HCT116 (cell line): Measurements from ENCODE around the gene INTS6. TPM values are rescaled to one million over a fixed set of nuclear protein-coding genes. Genes with fewer than 3 reads are reported as not detected.

Source experiments
- ATAC-seq: fragments of 200-7000 bp; cut with Tn5 transposase; 2 replicates; pipeline ENCODE4 v1.9.1; 2020; ENCODE audit warnings: mild to moderate bottlenecking, moderate library complexity
- Bru-seq: library from RNA; stranded (reverse); fragments of 400-500 nt; gene quantifications from one replicate; lab custom pipeline; 2021; lab: Mats Ljungman, UMichigan
- BruChase-seq, 2 experiments: library from RNA; stranded (reverse); fragments of 400-500 nt; gene quantifications; one replicate each; lab custom pipeline; 2021; lab: Mats Ljungman, UMichigan
- BruUV-seq: library from RNA; stranded (reverse); fragments of 400-500 nt; replicated peaks from 2 replicates; lab custom pipeline; 2021; lab: Mats Ljungman, UMichigan
- CTCF ChIA-PET: fragments of 300-600 bp; sonication (Branson Sonifier 250); formaldehyde crosslinking; loops from one replicate; lab custom pipeline; 2021; ENCODE audit warnings: antibody characterized with exemption; lab: Charles Lee
- POLR2A ChIA-PET: fragments of 300-600, 350-600 bp; sonication (Branson Sonifier 250); formaldehyde crosslinking; loops from one replicate; lab custom pipeline; 2021; ENCODE audit warnings: antibody characterized with exemption; lab: Charles Lee
- RAD21 ChIA-PET, 2 experiments: fragments of 300-600 bp; sonication (Branson Sonifier 250); formaldehyde crosslinking; loops; one replicate each; lab custom pipeline; 2023; ENCODE audit warnings: low total read pairs in 2 of 2; ENCODE audit not compliant: uncharacterized antibody in 2 of 2, unreplicated experiment in 2 of 2, low non-redundant PET in 1 of 2; lab: Charles Lee
- DNase-seq: peaks from one replicate; pipeline ENCODE4 v3.0.0-alpha.2; 2010; ENCODE audit warnings: low read depth, low spot score
- H2AFZ ChIP-seq: fragments of 200-600 bp; shearing (Covaris generic), sonication (generic); 2 replicates; pipeline ENCODE4 v1.6.1; 2017; ENCODE audit warnings: low read depth, mixed run types, mixed read lengths, antibody characterized with exemption, low read length; ENCODE audit not compliant: poor library complexity, severe bottlenecking
- H3K27ac ChIP-seq: 2 replicates; pipeline ENCODE4 v1.5.1; 2012; ENCODE audit warnings: low read depth, low read length
- H3K27me3 ChIP-seq: fragments of 200-600 bp; sonication (generic); 2 replicates; pipeline ENCODE4 v1.6.1; 2016; ENCODE audit warnings: mixed run types, low read length, mixed read lengths; ENCODE audit not compliant: insufficient read depth
- H3K36me3 ChIP-seq, 2 experiments: fragments of 200-500 bp in 1 of 2; fragments of 200-600 bp in 1 of 2; sonication (Bioruptor generic) in 1 of 2; sonication (generic) in 1 of 2; 2 replicates each; pipeline versions ENCODE4 v1.5.1 to v1.6.1; 2014 to 2016; ENCODE audit warnings: low read length in 2 of 2, inconsistent platforms in 1 of 2, mixed read lengths in 1 of 2, mixed run types in 1 of 2; ENCODE audit not compliant: insufficient read depth in 2 of 2, control insufficient read depth in 1 of 2
- H3K4me1 ChIP-seq, 2 experiments: fragments of 200-600 bp in 1 of 2; sonication (generic) in 1 of 2; 2 replicates each; pipeline versions ENCODE4 v1.5.1 to v1.6.1; 2012 to 2017; ENCODE audit warnings: low read length in 2 of 2, inconsistent platforms in 1 of 2, mild to moderate bottlenecking in 1 of 2, mixed read lengths in 1 of 2, mixed run types in 1 of 2, moderate library complexity in 1 of 2; ENCODE audit not compliant: insufficient read depth in 2 of 2, control insufficient read depth in 1 of 2
- H3K4me2 ChIP-seq: fragments of 200-600 bp; sonication (generic); 2 replicates; pipeline ENCODE4 v1.6.1; 2017; ENCODE audit warnings: mixed run types, low read length, mixed read lengths
- H3K4me3 ChIP-seq, 2 experiments: fragments of 200-600 bp in 1 of 2; sonication (generic) in 1 of 2; replicated peaks in 1 of 2; 2 replicates each; pipeline ENCODE4 v1.5.1; 2011 to 2016; ENCODE audit warnings: low read length in 2 of 2, control low read depth in 1 of 2, low read depth in 1 of 2, mild to moderate bottlenecking in 1 of 2, mixed read lengths in 1 of 2, mixed run types in 1 of 2
- H3K79me2 ChIP-seq: fragments of 200-600 bp; sonication (generic); 2 replicates; pipeline ENCODE4 v1.6.1; 2017; ENCODE audit warnings: mild to moderate bottlenecking, mixed run types, low read length, moderate library complexity, mixed read lengths; ENCODE audit not compliant: insufficient read depth
- H3K9ac ChIP-seq: fragments of 200-600 bp; sonication (generic); 2 replicates; pipeline ENCODE4 v1.6.1; 2016; ENCODE audit warnings: low read length, mixed read lengths
- H3K9me2 ChIP-seq: fragments of 200-600 bp; sonication (generic), shearing (Covaris generic); 2 replicates; pipeline ENCODE4 v1.6.1; 2017; ENCODE audit warnings: mixed run types, mild to moderate bottlenecking, moderate library complexity; ENCODE audit not compliant: insufficient read depth
- H3K9me3 ChIP-seq, 2 experiments: fragments of 200-500 bp in 1 of 2; fragments of 200-600 bp in 1 of 2; sonication (Bioruptor generic) in 1 of 2; sonication (generic) in 1 of 2; 2 replicates each; pipeline ENCODE4 v1.6.1; 2014 to 2017; ENCODE audit warnings: low read length in 2 of 2, mixed read lengths in 2 of 2, inconsistent platforms in 1 of 2, low read depth in 1 of 2, mild to moderate bottlenecking in 1 of 2, mixed run types in 1 of 2, moderate library complexity in 1 of 2; ENCODE audit not compliant: control insufficient read depth in 1 of 2, insufficient read depth in 1 of 2
- H4K20me1 ChIP-seq: fragments of 200-600 bp; sonication (generic), shearing (Covaris generic); 2 replicates; pipeline ENCODE4 v1.6.1; 2017; ENCODE audit warnings: mixed run types, mild to moderate bottlenecking, moderate library complexity; ENCODE audit not compliant: insufficient read depth
- CEBPB ChIP-seq: IDR thresholded peaks from 2 replicates; pipeline ENCODE4 v1.6.1; 2012; ENCODE audit warnings: low read depth
- CTCF ChIP-seq, 3 experiments: fragments of 200-600 bp in 1 of 3; sonication (generic) in 1 of 3; IDR thresholded peaks in 2 of 3; conservative IDR thresholded peaks in 1 of 3; 2 replicates each; pipeline ENCODE4 v1.5.1; 2012 to 2017; ENCODE audit warnings: low read depth in 2 of 3, low read length in 2 of 3, antibody characterized with exemption in 1 of 3, borderline replicate concordance in 1 of 3, control low read depth in 1 of 3, mild to moderate bottlenecking in 1 of 3, mixed read lengths in 1 of 3, mixed run types in 1 of 3, moderate library complexity in 1 of 3; ENCODE audit not compliant: insufficient read depth in 1 of 3
- ELF1 ChIP-seq: IDR thresholded peaks from 2 replicates; pipeline ENCODE4 v1.6.1; 2012; ENCODE audit warnings: low read depth, borderline replicate concordance
- EZH2 ChIP-seq: fragments of 200-600 bp; sonication (generic); IDR thresholded peaks from 2 replicates; pipeline ENCODE4 v1.6.1; 2017; ENCODE audit warnings: antibody characterized with exemption, mixed run types
- EZH2phosphoT487 ChIP-seq: fragments of 200-600 bp; IDR thresholded peaks from 2 replicates; pipeline ENCODE4 v1.6.1; 2018; ENCODE audit warnings: antibody characterized with exemption, borderline replicate concordance
- JUND ChIP-seq: IDR thresholded peaks from 2 replicates; pipeline ENCODE4 v1.6.1; 2012
- POLR2A ChIP-seq: IDR thresholded peaks from 2 replicates; pipeline ENCODE4 v1.7.0; 2011; ENCODE audit warnings: borderline replicate concordance; ENCODE audit not compliant: insufficient read depth, insufficient read length; ENCODE audit errors: extremely low read depth
- POLR2AphosphoS5 ChIP-seq: IDR thresholded peaks from 2 replicates; pipeline ENCODE4 v1.6.1; 2011; ENCODE audit warnings: mild to moderate bottlenecking, low read depth, low read length, moderate library complexity
- SP1 ChIP-seq: IDR thresholded peaks from 2 replicates; pipeline ENCODE4 v1.6.1; 2012; ENCODE audit warnings: low read depth
- SRF ChIP-seq: IDR thresholded peaks from 2 replicates; pipeline ENCODE4 v1.6.1; 2012; ENCODE audit warnings: low read depth
- YY1 ChIP-seq: IDR thresholded peaks from 2 replicates; pipeline ENCODE4 v1.6.1; 2011; ENCODE audit warnings: low read length, low read depth, moderate library complexity, mild to moderate bottlenecking; ENCODE audit not compliant: insufficient replicate concordance; ENCODE audit errors: extremely low read depth
- ZBTB33 ChIP-seq: IDR thresholded peaks from 2 replicates; pipeline ENCODE4 v1.6.1; 2011; ENCODE audit warnings: mild to moderate bottlenecking, low read length, moderate library complexity; ENCODE audit not compliant: insufficient replicate concordance; ENCODE audit errors: extremely low read depth
- ZFX ChIP-seq: fragments of 450-650 bp; IDR thresholded peaks from 2 replicates; pipeline ENCODE4 v1.6.1; 2017
- intact Hi-C: fragments of 100-400 bp; cut with micrococcal nuclease; formaldehyde crosslinking; loops from 2 replicates; pipeline ENCODE4 v1.10.0; 2022
- long read RNA-seq: library from polyadenylated mRNA; unstranded; transcript quantifications from one replicate; pipeline ENCODE4 v2.0.0, GENCODE V29; 2021; ENCODE audit not compliant: unreplicated experiment
- polyA plus RNA-seq: library from polyadenylated mRNA; unstranded; fragments of >200 nt; gene quantifications from 2 replicates; pipeline ENCODE4 v1.2.1, GENCODE V29; 2012; ENCODE audit warnings: missing spikeins
- total RNA-seq: library from RNA; stranded (reverse); gene quantifications from one replicate; pipeline ENCODE4 v1.2.1, GENCODE V29; 2021; ENCODE audit not compliant: unreplicated experiment

Gene INTS6
- total RNA-seq (44.7 TPM), Bru-seq, nascent RNA (percentile 89 among the genes with signal in this experiment), BruChase-seq, experiment 1, labeled RNA remaining after a 6-hour chase (percentile 79 among the genes with signal in this experiment), BruChase-seq, experiment 2, labeled RNA remaining after a 2-hour chase (percentile 86 among the genes with signal in this experiment)
- 20.6 and 31.7 TPM in 2 replicates for polyA plus RNA-seq
- long read RNA-seq, full-length matches to known transcripts: 82 of 122 reads
- long read RNA-seq, partial matches to known transcripts: 18 of 122 reads
- long read RNA-seq, other reads (novel, unspliced or antisense): 22 of 122 reads

GRCh38 chr13:51452361-51453206 lies at the start of gene INTS6:
Gene INTS6 (minus strand): TSS chr13:51453036. CDS start chr13:51452525, 511 bp downstream.
- H3K9me2 ChIP-seq: no peaks in the 10 kb centered on the region
- no peaks in the 10 kb centered on the region for H3K27me3 ChIP-seq
- no peak within 1 kb of the TSS for H2AFZ ChIP-seq
- H3K9me3 ChIP-seq: peaks cover 0 to 3% of the 10 kb centered on the region in 2 experiments; a peak in 2 of 4 replicates
- TF ChIP-seq ZFX (no peak), JUND (no peak), SRF (no peak), SP1 (no peak), ZBTB33 (no peak), EZH2 (no peak), YY1 (peak; percentile 51), ELF1 (no peak), CTCF (IDR thresholded peaks at IDR 0.05 in 2 of 3, conservative IDR thresholded peaks at IDR 0.05 in 1 of 3; ENCODE audit: borderline replicate concordance in 1 of 3, insufficient read depth in 1 of 3, low read depth in 2 of 3, low read length in 2 of 3) (no peak), POLR2AphosphoS5 (peak; percentile 98), EZH2phosphoT487 (no peak), CEBPB (no peak), POLR2A (peak; percentile 97)
- H3K4me3 ChIP-seq: peak within 1 kb of the TSS; percentile 86
- peak within 1 kb of the TSS; percentile 95 for H3K27ac ChIP-seq
- ATAC-seq (peak; percentile 88), DNase-seq (peak; percentile 98)
- peaks cover 14 to 34% of the 10 kb centered on the region in 2 experiments for H3K36me3 ChIP-seq
- H3K4me1 ChIP-seq: peaks cover 6 to 15% of the 10 kb centered on the region in 2 experiments; a peak in 3 of 4 replicates
- intact Hi-C loops: loop anchor here (1.0 to 5.0 kb wide), 3 partner anchors 132 to 350 kb away; partner anchors contain the start of gene WDFY2
- BruUV-seq: TSS peak; percentile 15
- peak within 1 kb of the TSS; percentile 91 for H3K4me2 ChIP-seq
- ChIA-PET RAD21 (interaction anchor here (1.0 kb wide), 2 partner anchors 34 to 345 kb away, joined by 3 to 4 read pairs; no protein-coding TSS in a partner anchor), POLR2A (interaction anchor here (0.5 to 1.3 kb wide), 68 partner anchors 10 to 742 kb away, joined by 3 to 32 read pairs (median 4); no protein-coding TSS in a partner anchor), CTCF (interaction anchor here (1.0 to 1.3 kb wide), 5 partner anchors 8 to 345 kb away, joined by 3 to 4 read pairs (median 4); no protein-coding TSS in a partner anchor)
- peak within 1 kb of the TSS; percentile 92 for H3K9ac ChIP-seq
- peaks cover 18% of the 10 kb centered on the region for H3K79me2 ChIP-seq
- 0 out of 2 replicates have a peak, but pooled peaks cover 3% of the 10 kb centered on the region for H4K20me1 ChIP-seq
